Psoas muscle (tissue), 8 donors: ENCODE measurements around the gene CPD. TPM values are rescaled to one million over a fixed set of nuclear protein-coding genes. Genes with fewer than 3 reads are reported as not detected.

ENCODE experiments used
- ATAC-seq, 4 donors: fragments of 200-7000 bp; cut with Tn5 transposase; one replicate each; pipeline ENCODE4 v1.9.1; 2020; ENCODE audit warnings: moderate library complexity in 3 of 4, mild to moderate bottlenecking in 2 of 4
- DNase-seq, 2 donors: peaks; one replicate each; pipeline ENCODE4 v3.0.0-alpha.2; 2020
- H3K27ac ChIP-seq: fragments of 200-600 bp; one replicate; pipeline ENCODE4 v1.8.0; 2022
- H3K27me3 ChIP-seq, 3 donors: fragments of 200-600 bp in 1 of 3; one replicate each; pipeline versions ENCODE4 v1.6.1 to v1.8.0; 2013 to 2022; ENCODE audit warnings: low read length in 2 of 3, mild to moderate bottlenecking in 2 of 3, moderate library complexity in 1 of 3; ENCODE audit not compliant: insufficient read depth in 3 of 3
- H3K36me3 ChIP-seq, 2 donors: fragments of 200-600 bp in 1 of 2; one replicate each; pipeline versions ENCODE4 v1.6.1 to v1.8.0; 2013 to 2022; ENCODE audit warnings: low read depth in 1 of 2, mild to moderate bottlenecking in 1 of 2, moderate library complexity in 1 of 2; ENCODE audit not compliant: insufficient read depth in 1 of 2
- H3K4me1 ChIP-seq: fragments of 200-600 bp; one replicate; pipeline ENCODE4 v1.8.0; 2022
- H3K4me3 ChIP-seq: fragments of 200-600 bp; one replicate; pipeline ENCODE4 v1.8.0; 2022; ENCODE audit warnings: mild to moderate bottlenecking
- H3K9me3 ChIP-seq: fragments of 200-600 bp; one replicate; pipeline ENCODE4 v1.8.0; 2022
- WGBS, 3 donors: extraction: QIAGEN DNeasy Blood & Tissue Kit; methylation state at CpG; one replicate each; pipeline versions ENCODE4 v1.1.6 to v1.1.7; 2013; 5-methylcytosine and 5-hydroxymethylcytosine counted together
- intact Hi-C, 2 donors: fragments of 100-400 bp; cut with DNase I; formaldehyde crosslinking; loops; one replicate each; pipeline versions ENCODE4 v1.11.0 to v1.14.2; 2022
- polyA plus RNA-seq, 3 donors: library from polyadenylated mRNA; stranded (reverse); fragments of 200-250 nt; gene quantifications; one replicate each; pipeline ENCODE4 v1.2.3, GENCODE V29; 2013
- total RNA-seq, 4 donors: library from RNA; stranded (reverse); fragmentation: NEBNext Ultra II Directional in 2 of 4; extraction: Animal tissue kit (Norgen Biotek cat#: 25700) in 2 of 4; gene quantifications; one replicate each; pipeline versions ENCODE4 v1.2.1 to v1.2.4, GENCODE V29; 2021 to 2023
- TF ChIP-seq, protein P1 (sequence below): fragments of 200-600 bp; IDR thresholded peaks from one replicate; pipeline ENCODE4 v1.8.0; 2022; ENCODE audit warnings: antibody characterized with exemption
- donor health status: healthy with polysubstance abuse.
- donor health status: DM: no; HTN: no; CAD: no; lungs with moderate emphysema.
- donor health status: Bipolar disorder and iron deficiency.
- donor health status: healthy.
- donor health status: DM: yes; HTN: yes; CAD: no.
- donor health status: DM: no; HTN: no; CAD: no.
- donor health status: DM: no; HTN: no; CAD: no.
- donor health status: DM: yes; HTN: yes; CAD: no.

The CPD gene
- total and polyA plus RNA-seq, 7 donors, result 5.6 to 29.3 (median 18.6) TPM

DNA sequence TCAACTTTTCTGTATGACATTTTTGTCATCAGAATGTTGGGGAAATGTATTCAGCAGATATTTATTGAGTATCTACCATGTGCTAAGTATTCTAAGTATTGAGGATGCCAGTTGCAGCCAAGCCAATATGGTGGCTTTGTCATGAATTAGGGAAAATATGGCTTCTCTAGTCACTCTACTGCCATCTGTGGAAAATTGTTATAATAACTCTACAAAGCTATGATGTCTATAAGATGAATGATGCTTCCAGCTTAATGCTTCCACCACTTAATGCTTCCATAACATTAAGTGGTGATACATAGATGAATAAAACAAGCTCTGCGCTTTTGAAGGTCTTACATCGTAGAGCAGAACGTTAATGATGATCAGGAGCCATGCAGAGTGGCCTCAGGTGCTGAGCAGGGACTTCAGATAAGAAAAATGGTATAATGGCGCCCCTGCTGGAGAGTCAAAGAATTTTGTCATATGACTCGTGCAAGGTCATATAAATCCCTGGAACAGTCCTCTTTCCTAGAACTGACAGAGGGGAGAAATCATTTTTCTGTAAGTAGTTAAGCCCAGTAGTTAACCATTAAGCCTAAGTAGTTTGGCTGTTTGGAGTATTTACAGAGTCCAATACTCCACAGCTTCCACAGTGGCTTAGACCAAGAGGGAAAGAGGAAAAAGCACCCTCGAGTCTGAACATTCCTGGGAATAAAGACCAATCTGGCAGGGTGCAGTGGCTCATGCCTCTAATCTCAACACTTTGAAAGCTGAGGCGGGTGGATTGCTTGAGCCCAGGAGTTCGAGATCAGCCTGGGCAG, 42.2 kb upstream of the CPD start:
- Histone ChIP-seq H3K4me3 (no peak overlapping the region), H3K27ac (no peak overlapping the region), H3K9me3 (no peaks in the 10 kb centered on the region), H3K36me3 (no peaks in the 10 kb centered on the region), H3K27me3 (peaks cover 0 to 4% (median 0%) of the 10 kb centered on the region in 3 donors), H3K4me1 (no peaks in the 10 kb centered on the region)
- intact Hi-C loops, result loop anchor here in 1 of 2 donors (5.0 kb wide), 1 partner anchor 234 kb away; no protein-coding TSS in a partner anchor
- DNase-seq, result no peak
- ATAC-seq, result no peak
- WGBS, 3 donors, result 49 to 61% (median 59%) methylated on average over 8 of the region's 8 CpGs
- TF ChIP-seq, protein P1, sequence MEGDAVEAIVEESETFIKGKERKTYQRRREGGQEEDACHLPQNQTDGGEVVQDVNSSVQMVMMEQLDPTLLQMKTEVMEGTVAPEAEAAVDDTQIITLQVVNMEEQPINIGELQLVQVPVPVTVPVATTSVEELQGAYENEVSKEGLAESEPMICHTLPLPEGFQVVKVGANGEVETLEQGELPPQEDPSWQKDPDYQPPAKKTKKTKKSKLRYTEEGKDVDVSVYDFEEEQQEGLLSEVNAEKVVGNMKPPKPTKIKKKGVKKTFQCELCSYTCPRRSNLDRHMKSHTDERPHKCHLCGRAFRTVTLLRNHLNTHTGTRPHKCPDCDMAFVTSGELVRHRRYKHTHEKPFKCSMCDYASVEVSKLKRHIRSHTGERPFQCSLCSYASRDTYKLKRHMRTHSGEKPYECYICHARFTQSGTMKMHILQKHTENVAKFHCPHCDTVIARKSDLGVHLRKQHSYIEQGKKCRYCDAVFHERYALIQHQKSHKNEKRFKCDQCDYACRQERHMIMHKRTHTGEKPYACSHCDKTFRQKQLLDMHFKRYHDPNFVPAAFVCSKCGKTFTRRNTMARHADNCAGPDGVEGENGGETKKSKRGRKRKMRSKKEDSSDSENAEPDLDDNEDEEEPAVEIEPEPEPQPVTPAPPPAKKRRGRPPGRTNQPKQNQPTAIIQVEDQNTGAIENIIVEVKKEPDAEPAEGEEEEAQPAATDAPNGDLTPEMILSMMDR, result peak; percentile 44

DNA sequence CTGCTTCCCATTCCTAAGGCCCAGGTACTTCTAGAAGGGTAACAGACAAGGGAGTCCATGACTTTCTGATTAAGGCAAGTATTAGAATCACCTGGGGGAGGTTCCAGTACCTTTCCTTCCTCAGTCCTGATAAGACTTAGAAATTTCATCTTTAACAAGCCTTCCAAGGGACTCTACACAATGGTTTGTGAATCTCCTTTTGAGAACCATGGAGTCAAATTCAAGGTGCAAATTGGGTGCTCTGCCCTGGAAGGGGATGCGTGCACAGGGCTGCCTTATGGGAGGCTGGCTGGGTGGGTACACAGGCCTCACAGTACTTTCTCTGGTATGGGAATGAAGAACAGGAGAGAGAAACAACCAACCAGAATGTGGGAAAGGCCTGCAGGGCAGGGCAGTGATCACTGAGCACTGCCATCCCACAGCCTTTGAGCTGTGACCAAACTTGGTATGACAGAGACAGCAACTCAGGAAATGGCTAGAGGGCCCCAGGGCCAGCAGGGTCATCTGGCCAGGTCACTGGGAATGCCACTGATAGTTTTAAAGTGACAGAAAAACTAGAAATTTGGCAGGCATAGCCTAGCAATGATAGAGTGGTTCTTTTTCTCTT, 41.2 kb upstream of the CPD start:
- Histone ChIP-seq H3K27ac (no peak overlapping the region), H3K4me3 (no peak overlapping the region), H3K9me3 (no peaks in the 10 kb centered on the region), H3K27me3 (peaks cover 0 to 4% (median 0%) of the 10 kb centered on the region in 3 donors), H3K36me3 (no peaks in the 10 kb centered on the region), H3K4me1 (no peaks in the 10 kb centered on the region)
- DNase-seq (no peak), ATAC-seq (no peak)
- TF ChIP-seq, protein P1, result no peak
- intact Hi-C loops, result loop anchor here in 1 of 2 donors (5.0 kb wide), 1 partner anchor 235 kb away; no protein-coding TSS in a partner anchor
- 93 to 100% (median 97%) methylated on average over 1 of the region's 1 CpG for WGBS, 3 donors

DNA sequence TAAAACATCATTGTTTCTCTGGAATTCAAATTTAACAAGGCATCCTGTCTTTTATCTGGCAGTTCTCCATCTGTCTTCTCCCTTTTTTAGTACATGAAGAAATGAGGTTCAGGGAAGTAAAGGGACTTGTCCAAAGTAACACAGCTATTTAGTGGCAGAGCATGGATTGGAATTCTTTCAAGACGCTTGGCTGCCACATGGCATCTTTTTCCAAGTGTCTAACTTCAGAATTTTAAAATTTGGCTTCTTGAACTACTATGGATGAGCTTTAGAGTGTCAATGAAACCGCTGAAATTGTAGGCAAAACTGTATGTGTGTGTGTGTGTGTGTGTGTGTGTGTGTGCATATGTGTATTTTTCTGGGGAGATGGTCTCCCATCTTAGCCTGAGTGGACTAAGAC, 39.6 kb upstream of the CPD start:
- H3K4me1 ChIP-seq, result no peaks in the 10 kb centered on the region
- H3K4me3 ChIP-seq, result no peak overlapping the region
- no peaks in the 10 kb centered on the region for H3K36me3 ChIP-seq
- no peak for ATAC-seq
- TF ChIP-seq, protein P1, result no peak
- no peak overlapping the region for H3K27ac ChIP-seq
- WGBS, 3 donors, result 69 to 83% (median 74%) methylated on average over 2 of the region's 2 CpGs
- H3K9me3 ChIP-seq, result no peaks in the 10 kb centered on the region
- intact Hi-C loops, result loop anchor here in 1 of 2 donors (5.0 kb wide), 1 partner anchor 237 kb away; no protein-coding TSS in a partner anchor
- H3K27me3 ChIP-seq, result no peaks in the 10 kb centered on the region
- no peak for DNase-seq

DNA sequence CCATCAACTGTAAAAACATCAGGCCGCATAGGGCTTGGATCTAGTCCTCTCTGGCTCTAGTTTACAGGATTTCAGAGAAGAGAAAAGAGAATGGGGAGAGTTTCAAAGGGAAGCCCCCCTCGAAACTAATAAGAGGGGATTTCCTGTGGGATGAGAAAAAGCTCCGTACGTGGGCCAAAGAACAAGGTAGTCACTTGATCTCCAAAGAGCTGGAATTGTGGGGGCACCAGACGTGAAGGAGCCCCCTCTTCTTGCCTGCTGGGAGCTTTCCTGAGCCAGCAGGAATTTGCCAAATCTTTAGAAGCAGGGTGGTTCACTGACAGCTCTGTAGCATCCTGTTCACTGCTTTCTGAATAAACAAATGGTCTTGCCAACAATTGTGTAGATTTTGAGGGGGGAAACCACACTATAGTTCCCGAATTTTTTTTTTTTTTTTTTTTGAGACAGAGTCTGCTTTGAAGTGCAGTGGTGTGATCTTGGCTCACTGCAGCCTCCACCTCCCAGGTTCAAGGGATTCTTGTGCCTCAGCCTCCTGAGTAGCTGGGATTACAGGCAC, 37.8 kb upstream of the CPD start:
- no peak overlapping the region for H3K4me3 ChIP-seq
- H3K36me3 ChIP-seq, result no peaks in the 10 kb centered on the region
- intact Hi-C loops, result no loop called here
- no peaks in the 10 kb centered on the region for H3K4me1 ChIP-seq
- H3K9me3 ChIP-seq, result no peaks in the 10 kb centered on the region
- TF ChIP-seq, protein P1, result no peak
- no peak for DNase-seq
- no peaks in the 10 kb centered on the region for H3K27me3 ChIP-seq
- H3K27ac ChIP-seq, result no peak overlapping the region
- 39 to 57% (median 43%) methylated on average over 6 of the region's 6 CpGs for WGBS, 3 donors
- no peak for ATAC-seq
